HL-60 (cell line): Measurements from ENCODE around the gene TCAP.

Experiments used
- DNase-seq, 2 experiments: peaks; one replicate each; pipeline ENCODE4 v3.0.0-alpha.2; 2010 to 2020; ENCODE audit warnings: low read depth in 1 of 2, low spot score in 1 of 2
- H3K27ac ChIP-seq: fragments of 250-450 bp; sonication (Bioruptor Pico); replicated peaks from 2 replicates; pipeline ENCODE4 v1.5.1; 2020; ENCODE audit warnings: mild to moderate bottlenecking, moderate library complexity
- H3K27me3 ChIP-seq: fragments of 250-450 bp; sonication (Bioruptor Pico); 2 replicates; pipeline ENCODE4 v1.5.1; 2021; ENCODE audit warnings: mild to moderate bottlenecking, moderate library complexity; ENCODE audit not compliant: insufficient read depth, poor library complexity, severe bottlenecking
- H3K4me3 ChIP-seq: replicated peaks from 2 replicates; pipeline ENCODE4 v1.5.1; 2011; ENCODE audit warnings: mild to moderate bottlenecking, control low read depth, low read length; ENCODE audit not compliant: insufficient read depth
- CTCF ChIP-seq: IDR thresholded peaks from one replicate; pipeline ENCODE4 v1.5.1; 2011; ENCODE audit warnings: low read length, control low read depth, inconsistent platforms; ENCODE audit not compliant: insufficient read depth
- GABPA ChIP-seq: IDR thresholded peaks from 2 replicates; pipeline ENCODE4 v1.6.1; 2012; ENCODE audit warnings: low read depth
- POLR2AphosphoS5 ChIP-seq: IDR thresholded peaks from 2 replicates; pipeline ENCODE4 v1.6.1; 2012; ENCODE audit warnings: low read depth
- REST ChIP-seq: IDR thresholded peaks from 2 replicates; pipeline ENCODE4 v1.6.1; 2012; ENCODE audit warnings: low read depth; ENCODE audit not compliant: insufficient replicate concordance
- SPI1 ChIP-seq: IDR thresholded peaks from 2 replicates; pipeline ENCODE4 v1.6.1; 2012; ENCODE audit warnings: low read depth, mild to moderate bottlenecking, borderline replicate concordance

Gene TCAP

GRCh38 chr17:39711851-39712250 is 46.7 kb downstream of the TCAP start:
- no peaks in the 10 kb centered on the region for H3K27me3 ChIP-seq
- no peak overlapping the region for H3K4me3 ChIP-seq
- TF ChIP-seq GABPA (no peak), CTCF (no peak), REST (no peak), POLR2AphosphoS5 (no peak), SPI1 (no peak)
- no peak overlapping the region for H3K27ac ChIP-seq
- no peak for DNase-seq

DNA sequence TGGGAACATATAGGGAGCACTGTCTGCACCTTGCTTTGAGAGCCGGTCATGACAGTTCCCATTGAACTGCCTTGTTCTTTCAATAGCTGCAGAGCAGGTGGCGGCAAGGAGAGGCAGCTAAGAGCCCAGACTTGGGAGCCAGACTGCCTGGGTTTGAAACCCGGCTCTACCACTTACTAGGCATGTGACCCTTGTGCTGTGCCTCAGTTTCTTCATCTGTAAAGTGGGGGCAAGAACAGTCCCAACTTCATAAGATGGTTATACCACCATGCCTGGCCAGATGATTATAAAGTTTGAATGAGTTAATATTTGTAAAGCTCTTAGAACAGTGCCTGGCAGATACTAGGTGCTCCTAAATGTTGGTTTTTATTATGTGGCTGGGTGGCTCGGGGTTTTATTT is 49.1 kb downstream of the TCAP start:
- H3K27ac ChIP-seq, result no peak overlapping the region
- TF ChIP-seq POLR2AphosphoS5, result no peak
- TF ChIP-seq GABPA, result no peak
- no peak for TF ChIP-seq SPI1
- TF ChIP-seq REST, result no peak
- no peak for TF ChIP-seq CTCF
- no peak for DNase-seq
- no peaks in the 10 kb centered on the region for H3K27me3 ChIP-seq
- no peak overlapping the region for H3K4me3 ChIP-seq

DNA sequence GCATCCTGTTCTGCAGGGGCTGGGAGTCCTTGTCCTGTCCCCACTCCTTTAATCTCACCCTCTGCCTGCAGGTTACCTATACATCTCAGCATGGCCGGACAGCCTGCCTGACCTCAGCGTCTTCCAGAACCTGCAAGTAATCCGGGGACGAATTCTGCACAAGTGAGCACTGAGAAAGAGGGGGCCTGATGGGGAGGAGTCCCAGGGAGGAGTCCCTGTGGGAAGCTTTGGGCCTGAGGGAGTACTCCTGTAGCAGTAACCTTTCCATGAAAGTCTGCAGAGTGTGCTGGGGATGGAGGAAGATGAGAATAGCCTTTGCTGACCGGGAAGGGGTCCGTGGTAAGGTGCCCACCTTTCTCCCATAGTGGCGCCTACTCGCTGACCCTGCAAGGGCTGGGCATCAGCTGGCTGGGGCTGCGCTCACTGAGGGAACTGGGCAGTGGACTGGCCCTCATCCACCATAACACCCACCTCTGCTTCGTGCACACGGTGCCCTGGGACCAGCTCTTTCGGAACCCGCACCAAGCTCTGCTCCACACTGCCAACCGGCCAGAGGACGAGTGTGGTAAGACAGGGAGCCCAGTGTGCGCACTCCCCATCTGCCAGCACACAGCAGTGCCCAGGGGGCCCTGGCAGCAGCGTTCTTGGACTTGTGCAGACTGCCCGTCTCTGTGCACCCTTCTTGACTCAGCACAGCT is 50.4 kb downstream of the TCAP start:
- no peak overlapping the region for H3K4me3 ChIP-seq
- no peak overlapping the region for H3K27ac ChIP-seq
- DNase-seq, result no peak
- H3K27me3 ChIP-seq, result no peaks in the 10 kb centered on the region
- TF ChIP-seq POLR2AphosphoS5, result no peak
- TF ChIP-seq CTCF, result no peak
- no peak for TF ChIP-seq REST
- TF ChIP-seq GABPA, result no peak
- TF ChIP-seq SPI1, result no peak
